Hepatocyte (in vitro differentiated cells): Measurements from ENCODE around the gene NPTX1. TPM values are rescaled to one million over a fixed set of nuclear protein-coding genes. Genes with fewer than 3 reads are reported as not detected.

Experiments
- DNase-seq: peaks from one replicate; pipeline ENCODE4 v3.0.0-alpha.2; 2016; ENCODE audit warnings: low spot score
- H2AFZ ChIP-seq: fragments of 200-600 bp; sonication (generic); 2 replicates; pipeline ENCODE4 v1.6.0; 2016; ENCODE audit warnings: antibody characterized with exemption, mild to moderate bottlenecking
- H3K27ac ChIP-seq: fragments of 200-600 bp; sonication (generic); 2 replicates; pipeline ENCODE4 v1.5.1; 2016; ENCODE audit warnings: mild to moderate bottlenecking
- H3K27me3 ChIP-seq: fragments of 200-600 bp; sonication (generic); 2 replicates; pipeline ENCODE4 v1.6.1; 2016
- H3K36me3 ChIP-seq: fragments of 200-600 bp; sonication (generic); replicated peaks from 2 replicates; pipeline ENCODE4 v1.5.1; 2016; ENCODE audit warnings: low read depth; ENCODE audit not compliant: insufficient read depth
- H3K4me1 ChIP-seq: fragments of 200-600 bp; sonication (generic); 2 replicates; pipeline ENCODE4 v1.5.1; 2016; ENCODE audit warnings: mild to moderate bottlenecking, moderate library complexity; ENCODE audit not compliant: insufficient read depth
- H3K4me2 ChIP-seq: fragments of 200-600 bp; sonication (generic); 2 replicates; pipeline ENCODE4 v1.6.0; 2016
- H3K4me3 ChIP-seq: fragments of 200-600 bp; sonication (generic); 2 replicates; pipeline ENCODE4 v1.5.1; 2016; ENCODE audit warnings: mild to moderate bottlenecking
- H3K79me2 ChIP-seq: fragments of 200-600 bp; sonication (generic); 2 replicates; pipeline ENCODE4 v1.6.0; 2017; ENCODE audit warnings: mild to moderate bottlenecking
- H3K9me2 ChIP-seq: fragments of 200-600 bp; sonication (generic); replicated peaks from 2 replicates; pipeline ENCODE4 v1.6.0; 2017; ENCODE audit warnings: mild to moderate bottlenecking; ENCODE audit not compliant: insufficient read depth
- H3K9me3 ChIP-seq: fragments of 200-600 bp; sonication (generic); 2 replicates; pipeline ENCODE4 v1.5.1; 2016; ENCODE audit warnings: low read depth, mild to moderate bottlenecking
- H4K20me1 ChIP-seq: fragments of 200-600 bp; sonication (generic); 2 replicates; pipeline ENCODE4 v1.6.0; 2016; ENCODE audit warnings: mild to moderate bottlenecking; ENCODE audit not compliant: insufficient read depth, poor library complexity, severe bottlenecking
- EZH2 ChIP-seq: fragments of 200-600 bp; sonication (generic); IDR thresholded peaks from 2 replicates; pipeline ENCODE4 v1.6.1; 2016; ENCODE audit warnings: antibody characterized with exemption, mild to moderate bottlenecking, borderline replicate concordance
- EZH2phosphoT487 ChIP-seq: fragments of 200-600 bp; sonication (generic); IDR thresholded peaks from one replicate; pipeline ENCODE4 v1.6.1; 2018; ENCODE audit warnings: antibody characterized with exemption, mild to moderate bottlenecking, low read depth, moderate library complexity; ENCODE audit not compliant: unreplicated experiment, severe bottlenecking
- WGBS: methylation state at CpG from one replicate; pipeline ENCODE4 v1.1.6; 2016; ENCODE audit warnings: low lambda C conversion rate; ENCODE audit errors: missing lambda C conversion rate; 5-methylcytosine and 5-hydroxymethylcytosine counted together
- polyA plus RNA-seq: library from polyadenylated mRNA; unstranded; fragments of >200 nt; fragmentation: Nextera tagmentation; extraction: Ambion mirVana; gene quantifications from 2 replicates; pipeline ENCODE4 v1.2.1, GENCODE V29; 2016
- total RNA-seq: library from RNA; depleted of rRNA; stranded (reverse); fragments of >200 nt; gene quantifications from 2 replicates; pipeline ENCODE4 v1.2.3, GENCODE V29; 2014
- TF ChIP-seq, protein P1 (sequence below): fragments of 200-600 bp; sonication (generic); IDR thresholded peaks from 2 replicates; pipeline ENCODE4 v1.5.1; 2016; ENCODE audit warnings: antibody characterized with exemption, mild to moderate bottlenecking; ENCODE audit not compliant: poor library complexity

The NPTX1 gene
- total and polyA plus RNA-seq, 2 experiments from 2014 or later, result 0.70 to 2.1 TPM

DNA sequence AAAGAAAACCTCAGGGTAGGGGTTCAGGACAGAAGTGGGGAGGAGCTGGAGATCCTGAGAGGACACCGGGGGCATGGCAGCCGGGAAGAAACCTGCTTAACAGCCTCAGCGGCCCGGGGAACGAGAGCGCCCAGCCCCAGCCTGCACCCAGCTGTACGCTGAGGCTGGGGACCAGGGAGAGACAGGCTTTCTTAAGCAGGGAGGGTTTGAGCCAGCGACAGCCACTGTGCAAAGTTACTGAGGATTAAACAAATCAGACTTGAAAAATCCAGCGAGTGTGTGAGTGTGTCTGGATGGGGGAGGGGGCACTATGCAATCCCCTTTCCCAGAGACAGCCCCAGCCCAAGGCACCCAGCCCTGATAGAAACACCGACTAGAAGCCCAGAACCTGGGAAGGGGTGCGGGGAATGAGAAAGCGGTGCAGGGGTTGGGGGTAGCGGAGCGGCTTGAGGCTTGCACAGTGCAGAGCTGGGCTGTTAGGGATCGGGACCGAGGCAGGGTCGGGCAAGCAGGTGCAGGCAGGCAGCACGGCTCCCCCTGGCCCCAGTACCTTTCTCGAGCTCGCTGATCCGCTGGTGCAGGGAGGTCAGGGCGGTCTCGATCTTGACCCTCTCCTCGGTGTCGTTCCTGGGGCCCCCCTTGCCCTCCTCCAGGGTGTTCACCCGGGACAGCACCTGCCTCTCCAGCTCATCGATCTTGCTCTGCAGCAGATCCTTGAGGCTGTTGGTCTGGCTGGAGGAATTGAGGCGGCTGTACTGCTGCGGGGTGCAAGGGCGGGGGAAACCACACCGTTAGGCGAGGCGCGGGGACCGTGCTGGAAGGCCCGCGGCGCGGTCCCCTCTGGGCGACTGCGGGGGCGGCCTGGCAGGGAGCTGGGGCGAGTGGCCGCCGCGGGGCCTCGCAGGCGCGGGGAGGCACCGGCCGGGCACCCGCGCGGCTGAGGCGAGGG lies 1.2 kb downstream of the NPTX1 start:
- WGBS, result 11% methylated on average over 36 of the region's 55 CpGs
- no peak overlapping the region for H3K27ac ChIP-seq
- H3K79me2 ChIP-seq, result no peaks in the 10 kb centered on the region
- H3K9me3 ChIP-seq, result no peaks in the 10 kb centered on the region
- TF ChIP-seq EZH2phosphoT487, result peak; percentile 46
- TF ChIP-seq EZH2, result peak; percentile 86
- TF ChIP-seq, protein P1, sequence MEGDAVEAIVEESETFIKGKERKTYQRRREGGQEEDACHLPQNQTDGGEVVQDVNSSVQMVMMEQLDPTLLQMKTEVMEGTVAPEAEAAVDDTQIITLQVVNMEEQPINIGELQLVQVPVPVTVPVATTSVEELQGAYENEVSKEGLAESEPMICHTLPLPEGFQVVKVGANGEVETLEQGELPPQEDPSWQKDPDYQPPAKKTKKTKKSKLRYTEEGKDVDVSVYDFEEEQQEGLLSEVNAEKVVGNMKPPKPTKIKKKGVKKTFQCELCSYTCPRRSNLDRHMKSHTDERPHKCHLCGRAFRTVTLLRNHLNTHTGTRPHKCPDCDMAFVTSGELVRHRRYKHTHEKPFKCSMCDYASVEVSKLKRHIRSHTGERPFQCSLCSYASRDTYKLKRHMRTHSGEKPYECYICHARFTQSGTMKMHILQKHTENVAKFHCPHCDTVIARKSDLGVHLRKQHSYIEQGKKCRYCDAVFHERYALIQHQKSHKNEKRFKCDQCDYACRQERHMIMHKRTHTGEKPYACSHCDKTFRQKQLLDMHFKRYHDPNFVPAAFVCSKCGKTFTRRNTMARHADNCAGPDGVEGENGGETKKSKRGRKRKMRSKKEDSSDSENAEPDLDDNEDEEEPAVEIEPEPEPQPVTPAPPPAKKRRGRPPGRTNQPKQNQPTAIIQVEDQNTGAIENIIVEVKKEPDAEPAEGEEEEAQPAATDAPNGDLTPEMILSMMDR, result no peak
- H2AFZ ChIP-seq, result no peak overlapping the region
- peak overlapping the region; percentile 94 for H3K4me2 ChIP-seq
- H4K20me1 ChIP-seq, result peaks cover 3% of the 10 kb centered on the region
- no peak for DNase-seq
- peaks cover 34% of the 10 kb centered on the region for H3K4me1 ChIP-seq
- no peak overlapping the region for H3K4me3 ChIP-seq
- peaks cover 95% of the 10 kb centered on the region for H3K27me3 ChIP-seq
- no peaks in the 10 kb centered on the region for H3K36me3 ChIP-seq
- H3K9me2 ChIP-seq, result no peaks in the 10 kb centered on the region

DNA sequence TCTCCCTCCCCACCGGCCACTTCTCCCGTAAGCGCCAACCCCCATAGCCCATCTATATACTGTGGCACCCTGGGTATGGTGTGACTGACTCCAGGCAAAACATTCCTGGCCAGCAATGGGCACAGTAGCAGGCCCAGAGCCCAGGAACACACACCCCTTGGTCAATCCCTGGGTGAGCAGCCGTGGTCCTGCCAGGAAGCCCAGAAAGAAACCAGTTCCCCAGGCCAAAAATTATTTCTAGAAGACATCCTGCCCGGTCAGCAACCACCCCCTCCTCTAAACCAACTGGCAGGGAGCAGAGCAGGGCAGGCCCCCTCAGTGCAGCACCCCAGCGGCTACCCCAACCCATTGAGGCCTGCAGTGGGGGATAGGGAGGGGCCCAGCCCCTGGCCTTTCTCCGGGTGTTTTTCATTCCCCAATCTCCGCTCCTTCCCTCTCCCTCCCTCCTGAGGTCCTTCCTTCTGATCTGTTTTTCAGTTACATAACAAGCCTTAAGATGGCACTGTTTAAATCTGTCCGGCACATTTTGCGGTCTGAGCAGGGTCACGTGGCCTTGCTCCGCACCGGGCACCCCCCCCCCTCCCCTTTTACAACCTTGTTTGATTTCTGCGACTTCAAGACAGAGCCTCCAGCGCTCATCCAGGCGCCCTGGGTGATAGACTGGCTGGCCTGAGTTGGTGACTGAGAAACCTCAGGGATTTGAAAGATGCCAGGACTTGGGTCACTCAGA lies 2.0 kb downstream of the NPTX1 start:
- peaks cover 94% of the 10 kb centered on the region for H3K27me3 ChIP-seq
- no peak overlapping the region for H2AFZ ChIP-seq
- no peaks in the 10 kb centered on the region for H3K9me3 ChIP-seq
- WGBS, result 24% methylated on average over 16 of the region's 16 CpGs
- no peaks in the 10 kb centered on the region for H3K79me2 ChIP-seq
- no peak for TF ChIP-seq EZH2
- TF ChIP-seq, protein P1, result peak; percentile 37
- no peak overlapping the region for H3K4me3 ChIP-seq
- peaks cover 3% of the 10 kb centered on the region for H4K20me1 ChIP-seq
- DNase-seq, result peak; percentile 46
- peak overlapping the region; percentile 94 for H3K4me2 ChIP-seq
- H3K4me1 ChIP-seq, result peaks cover 34% of the 10 kb centered on the region
- no peaks in the 10 kb centered on the region for H3K9me2 ChIP-seq
- H3K36me3 ChIP-seq, result no peaks in the 10 kb centered on the region
- no peak overlapping the region for H3K27ac ChIP-seq

DNA sequence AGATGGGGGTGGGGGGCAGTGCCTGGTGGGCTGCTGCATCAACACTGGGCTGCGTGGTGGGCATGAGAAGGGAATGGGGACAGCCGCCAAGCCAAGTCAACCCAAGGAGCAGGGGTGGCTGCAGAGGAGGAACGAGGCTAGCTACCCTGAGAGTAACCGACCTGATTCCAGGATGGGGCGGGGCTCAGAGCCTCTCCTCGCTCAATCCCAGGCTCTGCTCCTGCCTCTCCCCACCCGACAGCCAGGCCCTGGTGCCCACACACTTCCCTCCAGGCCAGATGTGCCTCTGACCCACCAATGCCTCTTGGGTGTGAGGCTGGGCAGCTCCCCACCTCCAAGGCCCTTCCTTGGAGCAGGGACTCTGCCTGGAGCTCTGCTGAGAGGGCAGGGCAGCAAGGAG lies 2.7 kb downstream of the NPTX1 start:
- Histone ChIP-seq H2AFZ (no peak overlapping the region), H3K4me2 (no peak overlapping the region), H3K27me3 (peaks cover 94% of the 10 kb centered on the region), H4K20me1 (peaks cover 3% of the 10 kb centered on the region), H3K4me3 (no peak overlapping the region), H3K79me2 (no peaks in the 10 kb centered on the region), H3K4me1 (peaks cover 31% of the 10 kb centered on the region), H3K36me3 (no peaks in the 10 kb centered on the region), H3K27ac (no peak overlapping the region), H3K9me2 (no peaks in the 10 kb centered on the region), H3K9me3 (no peaks in the 10 kb centered on the region)
- 70% methylated on average over 7 of the region's 7 CpGs for WGBS
- DNase-seq, result no peak
- TF ChIP-seq EZH2phosphoT487 (no peak), EZH2 (no peak)
- TF ChIP-seq, protein P1, result no peak
